ENCODE results near the gene TMEM91. TPM values are rescaled to one million over a fixed set of nuclear protein-coding genes. Genes with fewer than 3 reads are reported as not detected.

The TMEM91 gene
- total RNA-seq, 2 donors from 2014 or later = 5.0 to 8.5 TPM

GRCh38 chr19:41392775-41393174, 16.4 kb downstream of the TMEM91 start:
- peaks cover 27% of the 10 kb centered on the region for H3K36me3 ChIP-seq
- no peak overlapping the region for H3K27ac ChIP-seq
- H3K27me3 ChIP-seq = no peaks in the 10 kb centered on the region
- H3K9me3 ChIP-seq = no peaks in the 10 kb centered on the region
- DNase-seq (ENCODE audit: low spot score) = no peak
- peaks cover 0 to 8% of the 10 kb centered on the region in 2 donors for H3K4me1 ChIP-seq
- no peak for TF ChIP-seq CTCF (IDR thresholded peaks at IDR 0.05)
- H3K4me3 ChIP-seq = no peak overlapping the region

GRCh38 chr19:41395355-41395754, 19.0 kb downstream of the TMEM91 start:
- no peak overlapping the region for H3K27ac ChIP-seq
- peaks cover 15% of the 10 kb centered on the region for H3K36me3 ChIP-seq
- H3K4me1 ChIP-seq = peaks cover 0 to 17% of the 10 kb centered on the region in 2 donors
- no peak overlapping the region for H3K4me3 ChIP-seq
- TF ChIP-seq CTCF (IDR thresholded peaks at IDR 0.05) = no peak
- no peak for DNase-seq (ENCODE audit: low spot score)
- no peaks in the 10 kb centered on the region for H3K9me3 ChIP-seq
- no peaks in the 10 kb centered on the region for H3K27me3 ChIP-seq

GRCh38 chr19:41397086-41398049, 21.0 kb downstream of the TMEM91 start, which contains the start of the genes BCKDHA and EXOSC5:
Gene BCKDHA, plus strand, starts transcription at chr19:41397818. Its CDS starts 10 bp downstream, at chr19:41397828.
Gene EXOSC5, minus strand, starts transcription at chr19:41397359. Its CDS starts 31 bp downstream, at chr19:41397328.
- H3K4me1 ChIP-seq = peaks cover 0 to 17% of the 10 kb centered on the region in 2 donors
- peak; percentile 99 for DNase-seq (ENCODE audit: low spot score)

GRCh38 chr19:41398050-41398418, 21.7 kb downstream of the TMEM91 start:
- TF ChIP-seq CTCF (IDR thresholded peaks at IDR 0.05) = no peak
- Histone ChIP-seq H3K36me3 (no peaks in the 10 kb centered on the region), H3K4me1 (peaks cover 0 to 17% of the 10 kb centered on the region in 2 donors), H3K27ac (peak overlapping the region; percentile 89 to 90), H3K9me3 (no peaks in the 10 kb centered on the region), H3K4me3 (peak overlapping the region; percentile 84 to 91), H3K27me3 (no peaks in the 10 kb centered on the region)
- DNase-seq (ENCODE audit: low spot score) = no peak

More at GRCh38 chr19:41397086-41398049, 21.0 kb downstream of the TMEM91 start, which contains the start of the genes BCKDHA and EXOSC5:
- no peak for TF ChIP-seq CTCF (IDR thresholded peaks at IDR 0.05)
- no peaks in the 10 kb centered on the region for H3K27me3 ChIP-seq
- H3K4me3 ChIP-seq = peak within 1 kb of the TSS; percentile 84 to 91
- H3K9me3 ChIP-seq = no peaks in the 10 kb centered on the region
- H3K27ac ChIP-seq = peak within 1 kb of the TSS; percentile 89 to 90
- H3K36me3 ChIP-seq = no peaks in the 10 kb centered on the region

- H3K9me3 ChIP-seq = no peaks in the 10 kb centered on the region
- DNase-seq (ENCODE audit: low spot score) = no peak
- no peaks in the 10 kb centered on the region for H3K36me3 ChIP-seq
- H3K27ac ChIP-seq = peak overlapping the region in 1 of 2 donors; percentile 90
- no peak for TF ChIP-seq CTCF (IDR thresholded peaks at IDR 0.05)
- H3K27me3 ChIP-seq = no peaks in the 10 kb centered on the region
- H3K4me3 ChIP-seq = peak overlapping the region; percentile 84 to 91
- peaks cover 0 to 17% of the 10 kb centered on the region in 2 donors for H3K4me1 ChIP-seq
Measured at GRCh38 chr19:41398598-41398997, 22.3 kb downstream of the TMEM91 start.

All from right atrium auricular region (tissue), 2 donors.